GM12878 (cell line): ENCODE results near the gene NR6A1. TPM values are rescaled to one million over a fixed set of nuclear protein-coding genes. Genes with fewer than 3 reads are reported as not detected.

Source experiments
- ATAC-seq: fragments of 200-7000 bp; cut with Tn5 transposase; 3 replicates; pipeline ENCODE4 v1.9.1; 2020; ENCODE audit warnings: mild to moderate bottlenecking, moderate library complexity
- BruUV-seq: library from RNA; stranded (reverse); fragments of 400-500 nt; replicated peaks from 2 replicates; lab custom pipeline; 2021; lab: Mats Ljungman, UMichigan
- CTCF ChIA-PET: fragments of 300-600 bp; sonication (Branson Sonifier 250); formaldehyde crosslinking; extraction: SDS; loops from one replicate; lab custom pipeline; 2021; ENCODE audit warnings: inconsistent platforms; lab: Yijun Ruan, JAX
- POLR2A ChIA-PET: fragments of 350-600 bp; formaldehyde crosslinking; extraction: SDS; loops from one replicate; lab custom pipeline; 2021; ENCODE audit warnings: inconsistent platforms; lab: Charles Lee
- RAD21 ChIA-PET: fragments of 300-600 bp; sonication (Branson Sonifier 250); formaldehyde crosslinking; loops from one replicate; lab custom pipeline; 2023; ENCODE audit warnings: antibody characterized with exemption; ENCODE audit not compliant: unreplicated experiment; lab: Charles Lee
- SMC1A ChIA-PET: fragments of 300-600 bp; sonication (Branson Sonifier 250); formaldehyde crosslinking; loops from one replicate; lab custom pipeline; 2023; ENCODE audit not compliant: unreplicated experiment, uncharacterized antibody; lab: Charles Lee
- DNase-seq: peaks from one replicate; pipeline ENCODE4 v3.0.0-alpha.2; 2011; ENCODE audit warnings: low read depth, low spot score
- FAIRE-seq: peaks from 3 replicates; lab custom pipeline; 2011; peaks lifted over from hg19 to GRCh38; lab: Jason Lieb, UNC
- H2AFZ ChIP-seq: 2 replicates; pipeline ENCODE4 v1.6.0; 2011; ENCODE audit warnings: low read depth, low read length, control low read depth; ENCODE audit not compliant: control insufficient read depth
- H3K27ac ChIP-seq: 2 replicates; pipeline ENCODE4 v1.5.1; 2011; ENCODE audit warnings: control low read depth; ENCODE audit not compliant: control insufficient read depth, insufficient read depth
- H3K27me3 ChIP-seq, 2 experiments: replicated peaks in 1 of 2; 2 replicates each; pipeline versions ENCODE4 v1.6.0 to v1.6.1; 2011; ENCODE audit warnings: low read length in 1 of 2; ENCODE audit not compliant: control insufficient read depth in 2 of 2, insufficient read depth in 2 of 2
- H3K36me3 ChIP-seq, 2 experiments: 2 replicates each; pipeline ENCODE4 v1.5.1; 2011; ENCODE audit warnings: low read length in 1 of 2; ENCODE audit not compliant: control insufficient read depth in 2 of 2, insufficient read depth in 2 of 2
- H3K4me1 ChIP-seq: 2 replicates; pipeline ENCODE4 v1.6.1; 2011; ENCODE audit warnings: mild to moderate bottlenecking, low read length, moderate library complexity, mixed read lengths; ENCODE audit not compliant: control insufficient read depth, insufficient read depth
- H3K4me2 ChIP-seq: 2 replicates; pipeline ENCODE4 v1.6.0; 2011; ENCODE audit warnings: control low read depth; ENCODE audit not compliant: control insufficient read depth, insufficient read depth
- H3K4me3 ChIP-seq: fragments of 200-600 bp; sonication (generic); 2 replicates; pipeline ENCODE4 v1.5.1; 2016
- H3K79me2 ChIP-seq: 2 replicates; pipeline ENCODE4 v1.6.0; 2011; ENCODE audit warnings: low read length; ENCODE audit not compliant: control insufficient read depth, insufficient read depth
- H3K9ac ChIP-seq: 2 replicates; pipeline ENCODE4 v1.8.0; 2011; ENCODE audit warnings: low read length, control low read depth, mixed read lengths; ENCODE audit not compliant: control insufficient read depth, insufficient read depth
- H3K9me3 ChIP-seq: replicated peaks from 3 replicates; pipeline ENCODE4 v1.5.1; 2011; ENCODE audit warnings: mild to moderate bottlenecking, low read length; ENCODE audit not compliant: control insufficient read depth, insufficient read depth
- H4K20me1 ChIP-seq: 2 replicates; pipeline ENCODE4 v1.6.0; 2011; ENCODE audit not compliant: control insufficient read depth, insufficient read depth
- ATF7 ChIP-seq: fragments of 450-650 bp; IDR thresholded peaks from 2 replicates; pipeline ENCODE4 v1.6.1; 2016; ENCODE audit warnings: low read depth, mild to moderate bottlenecking
- HCFC1 ChIP-seq: fragments of 150-350 bp; IDR thresholded peaks from 2 replicates; pipeline ENCODE4 v1.6.1; 2014; ENCODE audit warnings: low read length
- IRF4 ChIP-seq: IDR thresholded peaks from 2 replicates; pipeline ENCODE4 v1.6.1; 2011; ENCODE audit warnings: low read depth, low read length
- POLR2AphosphoS2 ChIP-seq: IDR thresholded peaks from 2 replicates; pipeline ENCODE4 v1.6.1; 2011; ENCODE audit warnings: low read depth, mild to moderate bottlenecking, low read length, improper control_type of control experiment, moderate library complexity
- RELA ChIP-seq: fragments of 450-650 bp; IDR thresholded peaks from 2 replicates; pipeline ENCODE4 v1.8.0; 2014; ENCODE audit warnings: borderline replicate concordance; ENCODE audit not compliant: partially characterized antibody
- RFX5 ChIP-seq: IDR thresholded peaks from 2 replicates; pipeline ENCODE4 v1.6.1; 2011; ENCODE audit warnings: low read depth, low read length, improper control_type of control experiment
- RUNX3 ChIP-seq: IDR thresholded peaks from 2 replicates; pipeline ENCODE4 v1.6.1; 2012; ENCODE audit warnings: low read length, inconsistent platforms
- YBX1 ChIP-seq: fragments of 450-650 bp; IDR thresholded peaks from 2 replicates; pipeline ENCODE4 v1.6.1; 2016; ENCODE audit warnings: antibody characterized with exemption
- ZSCAN29 ChIP-seq: fragments of 450-650 bp; IDR thresholded peaks from 2 replicates; pipeline ENCODE4 v1.6.1; 2017; ENCODE audit warnings: mild to moderate bottlenecking, moderate library complexity
- WGBS: methylation state at CpG from one replicate; pipeline ENCODE4 v1.1.6; 2016; ENCODE audit warnings: low lambda C conversion rate; ENCODE audit not compliant: insufficient replicate concordance, insufficient coverage; ENCODE audit errors: missing lambda C conversion rate; 5-methylcytosine and 5-hydroxymethylcytosine counted together
- in situ Hi-C: fragments of 300-500 bp; cut with MboI; formaldehyde crosslinking; loops from 9 replicates; pipeline ENCODE4 v1.14.3; 2018; ENCODE audit warnings: mixed read lengths
- intact Hi-C: fragments of 100-400 bp; cut with micrococcal nuclease; formaldehyde crosslinking; loops from one replicate; pipeline ENCODE4 v1.14.2; 2022; ENCODE audit not compliant: unreplicated experiment
- polyA plus RNA-seq, 11 experiments: library from polyadenylated mRNA; depleted of rRNA in 4 of 11; unstranded in 6 of 11; stranded (reverse) in 5 of 11; fragments of >200 nt; fragmentation: Nextera tagmentation in 4 of 11; fragmentation: Illumina TruSeq in 1 of 11; extraction: Ambion mirVana in 4 of 11; extraction: Trizol in 1 of 11; gene quantifications; 1 replicate in 1 of 11; 2 replicates in 10 of 11; pipeline versions ENCODE4 v1.2.1 to v1.2.3, GENCODE V29; 2011 to 2016; ENCODE audit warnings: inconsistent platforms in 2 of 11, missing spikeins in 2 of 11, low read depth in 1 of 11
- total RNA-seq, 4 experiments: library from RNA; depleted of rRNA in 3 of 4; stranded (reverse); fragments of >200 nt in 3 of 4; fragmentation: Illumina TruSeq in 1 of 4; extraction: Trizol in 1 of 4; gene quantifications; 2 replicates each; pipeline versions ENCODE4 v1.2.1 to v1.2.3, GENCODE V29; 2013 to 2021
- TF ChIP-seq, protein P1 (sequence below): fragments of 450-650 bp; formaldehyde crosslinking; IDR thresholded peaks from 2 replicates; pipeline ENCODE4 v1.5.0; 2022; ENCODE audit warnings: mild to moderate bottlenecking, missing genetic modification characterization
- TF ChIP-seq, protein P2 (sequence below): IDR thresholded peaks from 2 replicates; pipeline ENCODE4 v1.6.1; 2011; ENCODE audit warnings: low read depth, mild to moderate bottlenecking, low read length, moderate library complexity, borderline replicate concordance; ENCODE audit errors: extremely low read depth
- TF ChIP-seq, protein P3 (sequence below), 3 experiments: IDR thresholded peaks in 2 of 3; conservative IDR thresholded peaks in 1 of 3; 2 replicates each; pipeline ENCODE4 v1.5.1; 2011; ENCODE audit warnings: low read depth in 3 of 3, low read length in 3 of 3, mild to moderate bottlenecking in 3 of 3, control low read depth in 2 of 3, moderate library complexity in 2 of 3, inconsistent platforms in 1 of 3, mixed read lengths in 1 of 3; ENCODE audit not compliant: control insufficient read depth in 2 of 3, insufficient read depth in 1 of 3; ENCODE audit errors: extremely low read depth in 1 of 3

The NR6A1 gene
- total and polyA plus RNA-seq, 10 of the 15 experiments (the other 5 are each of a cell fraction or from before 2014, with no cell fraction given): 1.2 to 9.2 (median 4.6) TPM

DNA sequence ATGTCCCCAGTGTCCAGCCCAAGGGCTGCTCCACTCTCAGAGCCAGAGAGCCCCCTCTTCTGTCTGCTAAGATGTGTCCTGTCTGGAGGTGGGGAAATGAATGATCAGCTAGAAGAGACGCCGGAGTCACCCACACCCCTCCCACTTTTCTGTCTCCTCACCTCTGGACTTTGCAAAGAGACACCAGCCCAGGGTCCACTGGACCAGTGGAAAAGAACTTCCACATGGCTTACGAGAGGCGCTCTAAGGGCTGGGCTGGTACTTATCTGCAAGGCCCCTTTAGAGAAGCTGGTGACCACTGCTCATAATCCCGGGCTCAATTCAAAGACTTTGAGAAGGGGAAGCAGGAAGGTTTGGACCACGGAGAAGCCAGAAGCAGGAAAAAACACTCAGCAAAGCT lies 273.1 kb downstream of the NR6A1 start:
- Histone ChIP-seq H3K79me2 (no peaks in the 10 kb centered on the region), H3K27me3 (peaks cover under 1 to 2% of the 10 kb centered on the region in 2 experiments; a peak in 3 of 4 replicates), H3K4me2 (no peak overlapping the region), H2AFZ (no peak overlapping the region), H3K27ac (no peak overlapping the region), H3K9ac (no peak overlapping the region), H3K36me3 (no peaks in the 10 kb centered on the region), H4K20me1 (no peaks in the 10 kb centered on the region), H3K9me3 (no peaks in the 10 kb centered on the region), H3K4me3 (no peak overlapping the region), H3K4me1 (peaks cover 34% of the 10 kb centered on the region)
- ChIA-PET CTCF (interaction anchor here (1.9 kb wide), 1 partner anchor 39 kb away, joined by 5 read pairs; no protein-coding TSS in a partner anchor), POLR2A (no interaction called here), RAD21 (no interaction called here), SMC1A (interaction anchor here (0.8 kb wide), 1 partner anchor 25 kb away, joined by 3 read pairs; no protein-coding TSS in a partner anchor)
- ATAC-seq (no peak), DNase-seq (no peak), FAIRE-seq (no peak)
- 81% methylated on average over 6 of the region's 6 CpGs for WGBS
- intact Hi-C loops: no loop called here
- TF ChIP-seq, protein P1, sequence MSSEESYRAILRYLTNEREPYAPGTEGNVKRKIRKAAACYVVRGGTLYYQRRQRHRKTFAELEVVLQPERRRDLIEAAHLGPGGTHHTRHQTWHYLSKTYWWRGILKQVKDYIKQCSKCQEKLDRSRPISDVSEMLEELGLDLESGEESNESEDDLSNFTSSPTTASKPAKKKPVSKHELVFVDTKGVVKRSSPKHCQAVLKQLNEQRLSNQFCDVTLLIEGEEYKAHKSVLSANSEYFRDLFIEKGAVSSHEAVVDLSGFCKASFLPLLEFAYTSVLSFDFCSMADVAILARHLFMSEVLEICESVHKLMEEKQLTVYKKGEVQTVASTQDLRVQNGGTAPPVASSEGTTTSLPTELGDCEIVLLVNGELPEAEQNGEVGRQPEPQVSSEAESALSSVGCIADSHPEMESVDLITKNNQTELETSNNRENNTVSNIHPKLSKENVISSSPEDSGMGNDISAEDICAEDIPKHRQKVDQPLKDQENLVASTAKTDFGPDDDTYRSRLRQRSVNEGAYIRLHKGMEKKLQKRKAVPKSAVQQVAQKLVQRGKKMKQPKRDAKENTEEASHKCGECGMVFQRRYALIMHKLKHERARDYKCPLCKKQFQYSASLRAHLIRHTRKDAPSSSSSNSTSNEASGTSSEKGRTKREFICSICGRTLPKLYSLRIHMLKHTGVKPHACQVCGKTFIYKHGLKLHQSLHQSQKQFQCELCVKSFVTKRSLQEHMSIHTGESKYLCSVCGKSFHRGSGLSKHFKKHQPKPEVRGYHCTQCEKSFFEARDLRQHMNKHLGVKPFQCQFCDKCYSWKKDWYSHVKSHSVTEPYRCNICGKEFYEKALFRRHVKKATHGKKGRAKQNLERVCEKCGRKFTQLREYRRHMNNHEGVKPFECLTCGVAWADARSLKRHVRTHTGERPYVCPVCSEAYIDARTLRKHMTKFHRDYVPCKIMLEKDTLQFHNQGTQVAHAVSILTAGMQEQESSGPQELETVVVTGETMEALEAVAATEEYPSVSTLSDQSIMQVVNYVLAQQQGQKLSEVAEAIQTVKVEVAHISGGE (CRISPR knock-in tag): no peak
- TF ChIP-seq IRF4 (no peak), HCFC1 (no peak), YBX1 (no peak), RELA (no peak), ATF7 (no peak), POLR2AphosphoS2 (no peak), RUNX3 (no peak), ZSCAN29 (no peak), RFX5 (no peak)
- TF ChIP-seq, protein P2, sequence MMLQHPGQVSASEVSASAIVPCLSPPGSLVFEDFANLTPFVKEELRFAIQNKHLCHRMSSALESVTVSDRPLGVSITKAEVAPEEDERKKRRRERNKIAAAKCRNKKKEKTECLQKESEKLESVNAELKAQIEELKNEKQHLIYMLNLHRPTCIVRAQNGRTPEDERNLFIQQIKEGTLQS: no peak
- TF ChIP-seq, protein P3, sequence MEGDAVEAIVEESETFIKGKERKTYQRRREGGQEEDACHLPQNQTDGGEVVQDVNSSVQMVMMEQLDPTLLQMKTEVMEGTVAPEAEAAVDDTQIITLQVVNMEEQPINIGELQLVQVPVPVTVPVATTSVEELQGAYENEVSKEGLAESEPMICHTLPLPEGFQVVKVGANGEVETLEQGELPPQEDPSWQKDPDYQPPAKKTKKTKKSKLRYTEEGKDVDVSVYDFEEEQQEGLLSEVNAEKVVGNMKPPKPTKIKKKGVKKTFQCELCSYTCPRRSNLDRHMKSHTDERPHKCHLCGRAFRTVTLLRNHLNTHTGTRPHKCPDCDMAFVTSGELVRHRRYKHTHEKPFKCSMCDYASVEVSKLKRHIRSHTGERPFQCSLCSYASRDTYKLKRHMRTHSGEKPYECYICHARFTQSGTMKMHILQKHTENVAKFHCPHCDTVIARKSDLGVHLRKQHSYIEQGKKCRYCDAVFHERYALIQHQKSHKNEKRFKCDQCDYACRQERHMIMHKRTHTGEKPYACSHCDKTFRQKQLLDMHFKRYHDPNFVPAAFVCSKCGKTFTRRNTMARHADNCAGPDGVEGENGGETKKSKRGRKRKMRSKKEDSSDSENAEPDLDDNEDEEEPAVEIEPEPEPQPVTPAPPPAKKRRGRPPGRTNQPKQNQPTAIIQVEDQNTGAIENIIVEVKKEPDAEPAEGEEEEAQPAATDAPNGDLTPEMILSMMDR (IDR thresholded peaks at IDR 0.05 in 2 of 3, conservative IDR thresholded peaks at IDR 0.05 in 1 of 3; ENCODE audit: control insufficient read depth in 2 of 3, extremely low read depth in 1 of 3, insufficient read depth in 1 of 3, low read depth in 3 of 3, low read length in 3 of 3): no peak
- no TSS peak for BruUV-seq
- in situ Hi-C loops: no loop called here
